Astrocyte of the hippocampus (primary cell): Measurements from ENCODE around the gene MROH9.
A peak's percentile ranks its signal among the peaks of the same experiment; 100 is the strongest.

Experiments
- DNase-seq: peaks from one replicate; pipeline ENCODE4 v3.0.0; 2011; ENCODE audit warnings: low read depth, low spot score

Gene MROH9

GRCh38 chr1:171081763-171082201 lies 146.4 kb downstream of the MROH9 start:
- DNase-seq: peak; percentile 40

GRCh38 chr1:171082606-171083005 lies 147.3 kb downstream of the MROH9 start:
- no peak for DNase-seq

GRCh38 chr1:171083222-171083621 lies 147.9 kb downstream of the MROH9 start:
- DNase-seq: no peak

- DNase-seq: no peak
Measured at GRCh38 chr1:171084091-171084490, 148.8 kb downstream of the MROH9 start.

- DNase-seq: no peak
Measured at GRCh38 chr1:171084870-171085269, 149.5 kb downstream of the MROH9 start.

- no peak for DNase-seq
Measured at GRCh38 chr1:171087896-171088295, 152.6 kb downstream of the MROH9 start.

- no peak for DNase-seq
Measured at GRCh38 chr1:171090604-171091003, 155.3 kb downstream of the MROH9 start, which contains the start of gene FMO3. Gene FMO3, plus strand, starts transcription at chr1:171090905. Its CDS starts 1,754 bp downstream, at chr1:171092659.

- DNase-seq: no peak
Measured at GRCh38 chr1:171103862-171104261, 168.5 kb downstream of the MROH9 start.

GRCh38 chr1:171107262-171107940 lies 172.1 kb downstream of the MROH9 start:
- DNase-seq: no peak

GRCh38 chr1:171107969-171108368 lies 172.6 kb downstream of the MROH9 start:
- DNase-seq: no peak

- DNase-seq: no peak
Measured at GRCh38 chr1:171109966-171110365, 174.6 kb downstream of the MROH9 start.

- no peak for DNase-seq
Measured at GRCh38 chr1:171110621-171111326, 175.4 kb downstream of the MROH9 start.

- DNase-seq: no peak
Measured at GRCh38 chr1:171112119-171112518, 176.8 kb downstream of the MROH9 start.

- peak; percentile 18 for DNase-seq
Measured at GRCh38 chr1:171113382-171113781, 178.0 kb downstream of the MROH9 start.
